ENCODE results near the gene RHNO1.

Gene RHNO1

GRCh38 chr12:2877047-2877952 lies at the start of gene RHNO1, which contains the start of gene FOXM1:
Gene RHNO1, plus strand, starts transcription at chr12:2877223. Its CDS starts 8,144 bp downstream, at chr12:2885367.
Gene FOXM1, minus strand, starts transcription at chr12:2877174. Its CDS starts 2,696 bp downstream, at chr12:2874478.
- no peaks in the 10 kb centered on the region for H3K9me3 ChIP-seq (ENCODE audit: low read depth, low read length)
- peaks cover 37% of the 10 kb centered on the region for H3K36me3 ChIP-seq (ENCODE audit: insufficient read depth, low read length)
- peak within 1 kb of the TSS; percentile 100 for H3K4me3 ChIP-seq
- TF ChIP-seq EZH2 (IDR thresholded peaks at IDR 0.05) (no peak), POLR2AphosphoS5 (IDR thresholded peaks at IDR 0.05; ENCODE audit: borderline replicate concordance, low read depth, low read length) (peak; percentile 88), FOXP2 (optimal IDR thresholded peaks at IDR 0.05; ENCODE audit: control extremely low read depth, extremely low read length, insufficient read depth) (no peak)
- H3K9ac ChIP-seq (ENCODE audit: insufficient read length) = peak within 1 kb of the TSS; percentile 97
- peak within 1 kb of the TSS; percentile 88 for H3K27ac ChIP-seq
- no peak for DNase-seq (ENCODE audit: low read depth, low spot score)

GRCh38 chr12:2829275-2829674 lies 47.7 kb upstream of the RHNO1 start:
- no peak overlapping the region for H3K27ac ChIP-seq
- no peak for TF ChIP-seq POLR2AphosphoS5 (IDR thresholded peaks at IDR 0.05; ENCODE audit: borderline replicate concordance, low read depth, low read length)
- no peak for TF ChIP-seq EZH2 (IDR thresholded peaks at IDR 0.05)
- TF ChIP-seq FOXP2 (optimal IDR thresholded peaks at IDR 0.05; ENCODE audit: control extremely low read depth, extremely low read length, insufficient read depth) = no peak
- DNase-seq (ENCODE audit: low read depth, low spot score) = no peak
- peaks cover 37% of the 10 kb centered on the region for H3K36me3 ChIP-seq (ENCODE audit: insufficient read depth, low read length)
- no peak overlapping the region for H3K4me3 ChIP-seq
- no peaks in the 10 kb centered on the region for H3K9me3 ChIP-seq (ENCODE audit: low read depth, low read length)
- no peak overlapping the region for H3K9ac ChIP-seq (ENCODE audit: insufficient read length)

GRCh38 chr12:2832550-2833127 lies 44.4 kb upstream of the RHNO1 start:
- no peak overlapping the region for H3K27ac ChIP-seq
- H3K36me3 ChIP-seq (ENCODE audit: insufficient read depth, low read length) = peaks cover 6% of the 10 kb centered on the region; the same call in 1 of the 2 replicates
- TF ChIP-seq FOXP2 (optimal IDR thresholded peaks at IDR 0.05; ENCODE audit: control extremely low read depth, extremely low read length, insufficient read depth) (no peak), EZH2 (IDR thresholded peaks at IDR 0.05) (no peak), POLR2AphosphoS5 (IDR thresholded peaks at IDR 0.05; ENCODE audit: borderline replicate concordance, low read depth, low read length) (no peak)
- H3K4me3 ChIP-seq = no peak overlapping the region
- DNase-seq (ENCODE audit: low read depth, low spot score) = no peak
- H3K9ac ChIP-seq (ENCODE audit: insufficient read length) = no peak overlapping the region
- H3K9me3 ChIP-seq (ENCODE audit: low read depth, low read length) = no peaks in the 10 kb centered on the region

- no peak overlapping the region for H3K4me3 ChIP-seq
- H3K9me3 ChIP-seq (ENCODE audit: low read depth, low read length) = no peaks in the 10 kb centered on the region
- no peak for DNase-seq (ENCODE audit: low read depth, low spot score)
- H3K36me3 ChIP-seq (ENCODE audit: insufficient read depth, low read length) = no peaks in the 10 kb centered on the region; the same call in 1 of the 2 replicates
- no peak for TF ChIP-seq POLR2AphosphoS5 (IDR thresholded peaks at IDR 0.05; ENCODE audit: borderline replicate concordance, low read depth, low read length)
- no peak for TF ChIP-seq FOXP2 (optimal IDR thresholded peaks at IDR 0.05; ENCODE audit: control extremely low read depth, extremely low read length, insufficient read depth)
- no peak for TF ChIP-seq EZH2 (IDR thresholded peaks at IDR 0.05)
- H3K27ac ChIP-seq = no peak overlapping the region
- H3K9ac ChIP-seq (ENCODE audit: insufficient read length) = no peak overlapping the region
These were observed 43.7 kb upstream of the RHNO1 start for GRCh38 chr12:2833327-2833726.

- Histone ChIP-seq H3K36me3 (ENCODE audit: insufficient read depth, low read length) (no peaks in the 10 kb centered on the region; the same call in 1 of the 2 replicates), H3K9me3 (ENCODE audit: low read depth, low read length) (no peaks in the 10 kb centered on the region), H3K27ac (no peak overlapping the region), H3K9ac (ENCODE audit: insufficient read length) (no peak overlapping the region), H3K4me3 (no peak overlapping the region)
- no peak for DNase-seq (ENCODE audit: low read depth, low spot score)
- TF ChIP-seq FOXP2 (optimal IDR thresholded peaks at IDR 0.05; ENCODE audit: control extremely low read depth, extremely low read length, insufficient read depth) = no peak
These were observed 43.2 kb upstream of the RHNO1 start for GRCh38 chr12:2833810-2834209.

GRCh38 chr12:2834581-2835491 lies 42.2 kb upstream of the RHNO1 start, which contains the start of gene NRIP2:
Gene NRIP2, minus strand, starts transcription at chr12:2835035. Its CDS starts 52 bp downstream, at chr12:2834983.
- TF ChIP-seq EZH2 (IDR thresholded peaks at IDR 0.05) (no peak), FOXP2 (optimal IDR thresholded peaks at IDR 0.05; ENCODE audit: control extremely low read depth, extremely low read length, insufficient read depth) (no peak), POLR2AphosphoS5 (IDR thresholded peaks at IDR 0.05; ENCODE audit: borderline replicate concordance, low read depth, low read length) (no peak)
- no peak within 1 kb of the TSS for H3K27ac ChIP-seq
- no peak within 1 kb of the TSS for H3K9ac ChIP-seq (ENCODE audit: insufficient read length)
- H3K9me3 ChIP-seq (ENCODE audit: low read depth, low read length) = no peaks in the 10 kb centered on the region
- H3K36me3 ChIP-seq (ENCODE audit: insufficient read depth, low read length) = no peaks in the 10 kb centered on the region
- no peak for DNase-seq (ENCODE audit: low read depth, low spot score)
- H3K4me3 ChIP-seq = no peak within 1 kb of the TSS

- Histone ChIP-seq H3K36me3 (ENCODE audit: insufficient read depth, low read length) (no peaks in the 10 kb centered on the region), H3K9me3 (ENCODE audit: low read depth, low read length) (no peaks in the 10 kb centered on the region), H3K4me3 (no peak overlapping the region), H3K27ac (no peak overlapping the region), H3K9ac (ENCODE audit: insufficient read length) (no peak overlapping the region)
- DNase-seq (ENCODE audit: low read depth, low spot score) = no peak
- TF ChIP-seq POLR2AphosphoS5 (IDR thresholded peaks at IDR 0.05; ENCODE audit: borderline replicate concordance, low read depth, low read length) (no peak), EZH2 (IDR thresholded peaks at IDR 0.05) (no peak), FOXP2 (optimal IDR thresholded peaks at IDR 0.05; ENCODE audit: control extremely low read depth, extremely low read length, insufficient read depth) (no peak)
These were observed 41.2 kb upstream of the RHNO1 start for GRCh38 chr12:2835691-2836403.
